NCI-H2081 (cell line): ENCODE data around the gene DLX1.
"Not testable (repeated sequence)": the region's sequence is repeated elsewhere in the genome, so short reads cannot be mapped to it uniquely, and the experiment has no call there.

Source experiments
- DNase-seq, 2 experiments: peaks; one replicate each; lab custom pipeline; 2025; lab: John Stamatoyannopoulos, UW

Gene DLX1

GRCh38 chr2:172098650-172099471, 13.6 kb downstream of the DLX1 start:
- peak in 1 of 2 experiments; percentile 29 for DNase-seq

GRCh38 chr2:172099472-172100079, 14.3 kb downstream of the DLX1 start:
- no peak for DNase-seq

- DNase-seq = no peak
Measured at GRCh38 chr2:172100080-172100934, 15.0 kb downstream of the DLX1 start.

GRCh38 chr2:172100935-172101820, 15.9 kb downstream of the DLX1 start:
- DNase-seq = peak; percentile 42 to 76

GRCh38 chr2:172101821-172102390, 16.6 kb downstream of the DLX1 start:
- DNase-seq = peak in 1 of 2 experiments; percentile 80

- DNase-seq = peak; percentile 96 to 98
Measured at GRCh38 chr2:172102391-172103359, 17.4 kb downstream of the DLX1 start, which contains the start of gene DLX2. Gene DLX2 (minus strand): TSS chr2:172102900. CDS start chr2:172102538, 362 bp downstream.

- peak; percentile 75 to 84 for DNase-seq
Measured at GRCh38 chr2:172103471-172104272, 18.4 kb downstream of the DLX1 start.

GRCh38 chr2:172105471-172106107, 20.3 kb downstream of the DLX1 start:
- DNase-seq = no peak

- no peak for DNase-seq
Measured at GRCh38 chr2:172106108-172106961, 21.0 kb downstream of the DLX1 start.

GRCh38 chr2:172107690-172108586, 22.6 kb downstream of the DLX1 start:
- no peak for DNase-seq

- no peak for DNase-seq
Measured at GRCh38 chr2:172108587-172108930, 23.3 kb downstream of the DLX1 start.

- DNase-seq = no peak
Measured at GRCh38 chr2:172109256-172109987, 24.1 kb downstream of the DLX1 start.

GRCh38 chr2:172109988-172110811, 24.9 kb downstream of the DLX1 start:
- DNase-seq = no peak

- DNase-seq = peak; percentile 9 to 40
Measured at GRCh38 chr2:172113617-172114016, 28.3 kb downstream of the DLX1 start.

- not testable (repeated sequence) for DNase-seq
Measured at GRCh38 chr2:172114176-172114575, 28.9 kb downstream of the DLX1 start.
